ENCODE results near the gene ZSWIM1. TPM values are rescaled to one million over a fixed set of nuclear protein-coding genes. Genes with fewer than 3 reads are reported as not detected.
"Not testable (repeated sequence)": the region's sequence is repeated elsewhere in the genome, so short reads cannot be mapped to it uniquely, and the experiment has no call there.

The ZSWIM1 gene
- total and polyA plus RNA-seq, 9 donors = 4.8 to 15.2 (median 11.5) TPM

GRCh38 chr20:45927071-45927878 lies 46.2 kb downstream of the ZSWIM1 start:
- TF ChIP-seq EP300 (IDR thresholded peaks at IDR 0.05) = no peak
- TF ChIP-seq CTCF (IDR thresholded peaks at IDR 0.05) = no peak
- no peak for TF ChIP-seq POLR2A (IDR thresholded peaks at IDR 0.05)
- no peak overlapping the region for H3K4me3 ChIP-seq
- WGBS, 3 donors = 57 to 69% (median 68%) methylated on average over 14 of the region's 14 CpGs
- no peaks in the 10 kb centered on the region for H3K36me3 ChIP-seq
- H3K9me3 ChIP-seq = no peaks in the 10 kb centered on the region
- peaks cover 13% of the 10 kb centered on the region for H3K4me1 ChIP-seq (ENCODE audit: insufficient read depth)
- peak overlapping the region in 1 of 2 donors; percentile 91 for H3K27ac ChIP-seq
- peak in 2 of 5 donors; percentile 11 to 21 for DNase-seq
- intact Hi-C loops (cut with DNase I) = no loop called here
- H3K27me3 ChIP-seq = no peaks in the 10 kb centered on the region

- H3K4me3 ChIP-seq; H3K9me3 ChIP-seq; H3K4me1 ChIP-seq (ENCODE audit: insufficient read depth); H3K36me3 ChIP-seq; H3K27me3 ChIP-seq; DNase-seq; H3K27ac ChIP-seq: not testable (repeated sequence)
- WGBS, 3 donors = 89 to 90% (median 90%) methylated on average over 17 of the region's 17 CpGs
- intact Hi-C loops (cut with DNase I) = loop anchor here in 1 of 4 donors (5.0 kb wide), 1 partner anchor 39 kb away; the partner anchor contains the start of genes CTSA and NEURL2
These were observed 50.7 kb downstream of the ZSWIM1 start for GRCh38 chr20:45931680-45932079.

GRCh38 chr20:45933266-45934045 lies 52.4 kb downstream of the ZSWIM1 start:
- intact Hi-C loops (cut with DNase I) = loop anchor here in 2 of 4 donors (1.0 to 5.0 kb wide), 4 partner anchors 37 to 97 kb away; partner anchors contain the start of genes CTSA (in 2 of the 2) and NEURL2 (in 2 of the 2)

GRCh38 chr20:45934046-45934585 lies 53.1 kb downstream of the ZSWIM1 start:
- Histone ChIP-seq H3K4me3 (peak overlapping the region; percentile 67), H3K9me3 (no peaks in the 10 kb centered on the region), H3K27ac (peak overlapping the region; percentile 99 to 100), H3K27me3 (no peaks in the 10 kb centered on the region), H3K4me1 (ENCODE audit: insufficient read depth) (peaks cover 2% of the 10 kb centered on the region), H3K36me3 (no peaks in the 10 kb centered on the region)
- peak in 4 of 5 donors; percentile 73 to 87 (median 80) for DNase-seq
- intact Hi-C loops (cut with DNase I) = loop anchor here in 2 of 4 donors (1.0 to 5.0 kb wide), 4 partner anchors 37 to 98 kb away; partner anchors contain the start of genes CTSA (in 2 of the 2) and NEURL2 (in 2 of the 2)
- TF ChIP-seq CTCF (IDR thresholded peaks at IDR 0.05) (no peak), POLR2A (IDR thresholded peaks at IDR 0.05) (no peak), EP300 (IDR thresholded peaks at IDR 0.05) (no peak)
- WGBS, 3 donors = 0 to 1% (median 1%) methylated on average over 32 to 34 of the region's 34 CpGs

More at GRCh38 chr20:45933266-45934045, 52.4 kb downstream of the ZSWIM1 start:
- H3K27me3 ChIP-seq = no peaks in the 10 kb centered on the region
- peak; percentile 75 to 85 (median 81) for DNase-seq
- TF ChIP-seq POLR2A (IDR thresholded peaks at IDR 0.05) (no peak), CTCF (IDR thresholded peaks at IDR 0.05) (peak in 2 of 3 donors; percentile 16 to 29), EP300 (IDR thresholded peaks at IDR 0.05) (no peak)
- WGBS, 3 donors = 17 to 21% (median 19%) methylated on average over 22 of the region's 22 CpGs
- no peaks in the 10 kb centered on the region for H3K9me3 ChIP-seq
- peaks cover 2% of the 10 kb centered on the region for H3K4me1 ChIP-seq (ENCODE audit: insufficient read depth)
- peak overlapping the region; percentile 67 for H3K4me3 ChIP-seq
- no peaks in the 10 kb centered on the region for H3K36me3 ChIP-seq
- peak overlapping the region; percentile 99 to 100 for H3K27ac ChIP-seq

Other genes starting within 250 kb of the ZSWIM1 start
- not detected for gene WFDC9, start 249.9 kb upstream of the ZSWIM1 start, total RNA-seq
- not detected for gene WFDC9, start 249.9 kb upstream of the ZSWIM1 start, polyA plus RNA-seq
- gene WFDC11, start 211.0 kb upstream of the ZSWIM1 start, total RNA-seq = not detected
- not detected for gene WFDC11, start 211.0 kb upstream of the ZSWIM1 start, polyA plus RNA-seq
- gene WFDC13, start 179.2 kb upstream of the ZSWIM1 start, total RNA-seq = not detected
- gene WFDC13, start 179.2 kb upstream of the ZSWIM1 start, polyA plus RNA-seq = not detected
- gene WFDC10B, start 176.2 kb upstream of the ZSWIM1 start, total RNA-seq = not detected
- gene WFDC10B, start 176.2 kb upstream of the ZSWIM1 start, polyA plus RNA-seq = under 1 TPM in 1 of 2 donors, not detected in 1; 0.37 TPM
- not detected for gene SPINT4, start 158.9 kb upstream of the ZSWIM1 start, total RNA-seq
- not detected for gene SPINT4, start 158.9 kb upstream of the ZSWIM1 start, polyA plus RNA-seq
- 1 to 10 TPM in 4 of 7 donors, under 1 TPM in 2, not detected in 1; 0.42 to 3.0 (median 1.1) TPM for gene WFDC3, start 89.3 kb upstream of the ZSWIM1 start, total RNA-seq
- 1 to 10 TPM; 1.5 to 2.0 TPM for gene WFDC3, start 89.3 kb upstream of the ZSWIM1 start, polyA plus RNA-seq
- gene DNTTIP1, start 89.3 kb upstream of the ZSWIM1 start, total RNA-seq = 10 to 100 TPM; 20.6 to 31.8 (median 28.1) TPM
- 10 to 100 TPM; 29.1 to 36.1 TPM for gene DNTTIP1, start 89.3 kb upstream of the ZSWIM1 start, polyA plus RNA-seq
- gene UBE2C, start 68.6 kb upstream of the ZSWIM1 start, total RNA-seq = 1 to 10 TPM in 2 of 7 donors, under 1 TPM in 2, not detected in 3; 0.69 to 1.9 (median 1.0) TPM
- gene UBE2C, start 68.6 kb upstream of the ZSWIM1 start, polyA plus RNA-seq = 1 to 10 TPM; 2.6 to 5.6 TPM
- 1 to 10 TPM in 6 of 7 donors, not detected in 1; 1.9 to 3.7 (median 3.4) TPM for gene TNNC2, start 53.9 kb upstream of the ZSWIM1 start, total RNA-seq
- 1 to 10 TPM; 1.5 to 3.6 TPM for gene TNNC2, start 53.9 kb upstream of the ZSWIM1 start, polyA plus RNA-seq
- gene SNX21, start 47.4 kb upstream of the ZSWIM1 start, total RNA-seq = 10 to 100 TPM; 46.1 to 90.1 (median 71.0) TPM
- gene SNX21, start 47.4 kb upstream of the ZSWIM1 start, polyA plus RNA-seq = 10 to 100 TPM; 18.2 to 41.1 TPM
- gene ACOT8, start 23.8 kb upstream of the ZSWIM1 start, total RNA-seq = 10 to 100 TPM; 18.4 to 26.7 (median 19.6) TPM
- 10 to 100 TPM; 13.5 to 21.9 TPM for gene ACOT8, start 23.8 kb upstream of the ZSWIM1 start, polyA plus RNA-seq
- 1 to 10 TPM; 1.8 to 7.5 (median 4.7) TPM for gene ZSWIM3, start 23.6 kb upstream of the ZSWIM1 start, total RNA-seq
- gene ZSWIM3, start 23.6 kb upstream of the ZSWIM1 start, polyA plus RNA-seq = 1 to 10 TPM; 2.4 to 6.0 TPM
- gene SPATA25, start 6.4 kb downstream of the ZSWIM1 start, total RNA-seq = 1 to 10 TPM; 4.2 to 7.5 (median 5.6) TPM
- 1 to 10 TPM in 1 of 2 donors, not detected in 1; 7.1 TPM for gene SPATA25, start 6.4 kb downstream of the ZSWIM1 start, polyA plus RNA-seq
- gene NEURL2, start 10.0 kb downstream of the ZSWIM1 start, total RNA-seq = 10 to 100 TPM; 10.1 to 28.7 (median 12.5) TPM
- gene NEURL2, start 10.0 kb downstream of the ZSWIM1 start, polyA plus RNA-seq = 10 to 100 TPM in 1 of 2 donors, 1 to 10 TPM in 1; 1.5 to 11.8 TPM
- gene CTSA, start 10.1 kb downstream of the ZSWIM1 start, total RNA-seq = 100 to 1,000 TPM in 4 of 7 donors, 10 to 100 TPM in 3; 45.0 to 156 (median 110) TPM
- 100 to 1,000 TPM in 1 of 2 donors, 10 to 100 TPM in 1; 81.6 to 210 TPM for gene CTSA, start 10.1 kb downstream of the ZSWIM1 start, polyA plus RNA-seq
- gene PLTP, start 30.9 kb downstream of the ZSWIM1 start, total RNA-seq = 100 to 1,000 TPM in 4 of 7 donors, 10 to 100 TPM in 3; 83.5 to 266 (median 138) TPM
- gene PLTP, start 30.9 kb downstream of the ZSWIM1 start, polyA plus RNA-seq = 100 to 1,000 TPM in 1 of 2 donors, 10 to 100 TPM in 1; 85.7 to 188 TPM
- 10 to 100 TPM; 34.5 to 73.7 (median 59.8) TPM for gene PCIF1, start 53.5 kb downstream of the ZSWIM1 start, total RNA-seq
- gene PCIF1, start 53.5 kb downstream of the ZSWIM1 start, polyA plus RNA-seq = 10 to 100 TPM; 14.6 to 48.2 TPM
- gene ZNF335, start 91.0 kb downstream of the ZSWIM1 start, total RNA-seq = 10 to 100 TPM; 14.2 to 25.7 (median 20.0) TPM
- gene ZNF335, start 91.0 kb downstream of the ZSWIM1 start, polyA plus RNA-seq = 10 to 100 TPM in 1 of 2 donors, 1 to 10 TPM in 1; 3.5 to 15.7 TPM
- gene MMP9, start 127.7 kb downstream of the ZSWIM1 start, total RNA-seq = 1 to 10 TPM in 2 of 7 donors, under 1 TPM in 5; 0.10 to 1.7 (median 0.28) TPM
- under 1 TPM; 0.16 to 0.25 TPM for gene MMP9, start 127.7 kb downstream of the ZSWIM1 start, polyA plus RNA-seq
- gene SLC12A5, start 148.0 kb downstream of the ZSWIM1 start, total RNA-seq = 1 to 10 TPM in 5 of 7 donors, not detected in 2; 1.1 to 2.1 (median 1.3) TPM
- gene SLC12A5, start 148.0 kb downstream of the ZSWIM1 start, polyA plus RNA-seq = 1 to 10 TPM; 2.2 to 3.8 TPM
- gene NCOA5, start 208.7 kb downstream of the ZSWIM1 start, total RNA-seq = 10 to 100 TPM; 27.6 to 51.1 (median 37.4) TPM
- 10 to 100 TPM; 27.9 to 35.6 TPM for gene NCOA5, start 208.7 kb downstream of the ZSWIM1 start, polyA plus RNA-seq
- gene CD40, start 237.1 kb downstream of the ZSWIM1 start, total RNA-seq = 10 to 100 TPM; 14.4 to 28.0 (median 21.3) TPM
- gene CD40, start 237.1 kb downstream of the ZSWIM1 start, polyA plus RNA-seq = 10 to 100 TPM; 21.6 to 35.7 TPM